H1 (cell line): ENCODE data around the gene IRAK3. TPM values are rescaled to one million over a fixed set of nuclear protein-coding genes. Genes with fewer than 3 reads are reported as not detected.

Experiments
- CTCF ChIA-PET: fragments of 300-600 bp; sonication (Branson Sonifier 250); formaldehyde crosslinking; loops from one replicate; lab custom pipeline; 2021; ENCODE audit not compliant: partially characterized antibody; lab: Charles Lee
- POLR2A ChIA-PET: fragments of 300-600 bp; sonication (Branson Sonifier 250); formaldehyde crosslinking; loops from one replicate; lab custom pipeline; 2021; ENCODE audit warnings: inconsistent platforms; ENCODE audit not compliant: partially characterized antibody; lab: Charles Lee
- DNase-seq, 2 experiments: peaks; one replicate each; pipeline versions ENCODE4 v3.0.0 to v3.0.0-alpha.2; 2010 to 2022; ENCODE audit warnings: low spot score in 2 of 2, low read depth in 1 of 2, mixed read lengths in 1 of 2
- FAIRE-seq: peaks from 2 replicates; lab custom pipeline; 2011; peaks lifted over from hg19 to GRCh38; lab: Jason Lieb, UNC
- H2AFZ ChIP-seq: 2 replicates; pipeline ENCODE4 v1.8.1; 2012; ENCODE audit warnings: low read length, inconsistent platforms
- H2AK5ac ChIP-seq: 2 replicates; pipeline ENCODE4 v1.6.1; 2013; ENCODE audit warnings: low read depth, low read length
- H2BK120ac ChIP-seq: replicated peaks from 2 replicates; pipeline ENCODE3; 2013; ENCODE audit warnings: low read depth, low read length, inconsistent platforms
- H2BK12ac ChIP-seq: 2 replicates; pipeline ENCODE4 v1.6.1; 2013; ENCODE audit warnings: low read depth, low read length
- H2BK15ac ChIP-seq: 2 replicates; pipeline ENCODE4 v1.6.1; 2013; ENCODE audit warnings: low read length
- H2BK20ac ChIP-seq: 2 replicates; pipeline ENCODE4 v1.6.1; 2013; ENCODE audit warnings: low read length
- H2BK5ac ChIP-seq: 2 replicates; pipeline ENCODE4 v1.6.1; 2013; ENCODE audit warnings: low read depth, low read length
- H3K14ac ChIP-seq: 2 replicates; pipeline ENCODE4 v1.6.1; 2013; ENCODE audit warnings: inconsistent platforms; ENCODE audit not compliant: insufficient read length
- H3K18ac ChIP-seq: 2 replicates; pipeline ENCODE4 v1.6.1; 2013; ENCODE audit warnings: low read length; ENCODE audit errors: extremely low read depth
- H3K23ac ChIP-seq: 2 replicates; pipeline ENCODE4 v1.6.1; 2013; ENCODE audit warnings: inconsistent platforms; ENCODE audit not compliant: insufficient read length
- H3K23me2 ChIP-seq: 2 replicates; pipeline ENCODE4 v1.6.1; 2013; ENCODE audit warnings: low read depth, low read length
- H3K27ac ChIP-seq: 2 replicates; pipeline ENCODE4 v1.6.1; 2011; ENCODE audit warnings: low read depth, low read length, inconsistent platforms
- H3K27me3 ChIP-seq, 4 experiments: replicated peaks in 1 of 4; 1 replicate in 1 of 4; 2 replicates in 3 of 4; pipeline versions ENCODE4 v1.6.1 to v1.8.1; 2011 to 2013; ENCODE audit warnings: low read length in 3 of 4, mild to moderate bottlenecking in 3 of 4, inconsistent platforms in 2 of 4, mixed read lengths in 2 of 4, moderate library complexity in 1 of 4; ENCODE audit not compliant: control insufficient read depth in 3 of 4, insufficient read depth in 3 of 4; ENCODE audit errors: extremely low read depth in 1 of 4
- H3K36me3 ChIP-seq, 4 experiments: 2 replicates each; pipeline versions ENCODE4 v1.6.1 to v1.8.1; 2011 to 2013; ENCODE audit warnings: mild to moderate bottlenecking in 4 of 4, low read length in 3 of 4, moderate library complexity in 2 of 4, control low read depth in 1 of 4, inconsistent platforms in 1 of 4; ENCODE audit not compliant: insufficient read depth in 4 of 4, control insufficient read depth in 2 of 4
- H3K4ac ChIP-seq: replicated peaks from 2 replicates; pipeline ENCODE3; 2013; ENCODE audit warnings: low read length, low read depth, mixed read lengths, inconsistent platforms; ENCODE audit not compliant: insufficient read length
- H3K4me1 ChIP-seq, 4 experiments: replicated peaks in 1 of 4; 1 replicate in 1 of 4; 2 replicates in 3 of 4; pipeline versions ENCODE4 v1.6.1 to v1.8.1; 2011 to 2013; ENCODE audit warnings: low read length in 3 of 4, inconsistent platforms in 2 of 4, mixed read lengths in 1 of 4; ENCODE audit not compliant: insufficient read depth in 4 of 4, control insufficient read depth in 3 of 4
- H3K4me2 ChIP-seq, 2 experiments: 2 replicates each; pipeline versions ENCODE4 v1.6.1 to v1.8.1; 2011 to 2013; ENCODE audit warnings: low read depth in 2 of 2, low read length in 2 of 2, control low read depth in 1 of 2, inconsistent platforms in 1 of 2, mild to moderate bottlenecking in 1 of 2; ENCODE audit not compliant: insufficient read depth in 1 of 2
- H3K4me3 ChIP-seq, 4 experiments: fragments of 200-600, 300-600 bp in 1 of 4; sonication (generic), shearing (Covaris generic), sonication (Bioruptor Twin) in 1 of 4; 2 replicates each; pipeline versions ENCODE4 v1.5.1 to v1.8.1; 2011 to 2016; ENCODE audit warnings: low read length in 4 of 4, low read depth in 3 of 4, control low read depth in 2 of 4, inconsistent platforms in 2 of 4, mild to moderate bottlenecking in 2 of 4, mixed read lengths in 1 of 4, moderate library complexity in 1 of 4; ENCODE audit not compliant: insufficient read depth in 2 of 4; ENCODE audit errors: extremely low read depth in 1 of 4
- H3K56ac ChIP-seq: replicated peaks from 2 replicates; pipeline ENCODE3; 2013; ENCODE audit warnings: low read depth, mild to moderate bottlenecking, mixed read lengths, low read length, inconsistent platforms; ENCODE audit not compliant: insufficient read length
- H3K79me1 ChIP-seq: 2 replicates; pipeline ENCODE4 v1.6.1; 2013; ENCODE audit warnings: low read depth, low read length, control low read depth
- H3K79me2 ChIP-seq, 2 experiments: 2 replicates each; pipeline versions ENCODE4 v1.6.1 to v1.8.1; 2012 to 2013; ENCODE audit warnings: low read length in 2 of 2, mild to moderate bottlenecking in 2 of 2, inconsistent platforms in 1 of 2; ENCODE audit not compliant: insufficient read depth in 2 of 2, control insufficient read depth in 1 of 2
- H3K9ac ChIP-seq, 4 experiments: replicated peaks in 1 of 4; 1 replicate in 1 of 4; 2 replicates in 3 of 4; pipeline versions ENCODE4 v1.6.1 to v1.8.1; 2011 to 2013; ENCODE audit warnings: low read depth in 3 of 4, low read length in 3 of 4, control low read depth in 2 of 4, mild to moderate bottlenecking in 2 of 4, moderate library complexity in 2 of 4, inconsistent platforms in 1 of 4; ENCODE audit errors: extremely low read depth in 1 of 4
- H3K9me3 ChIP-seq, 2 experiments: 2 replicates each; pipeline versions ENCODE4 v1.6.1 to v1.8.1; 2012 to 2013; ENCODE audit warnings: mild to moderate bottlenecking in 2 of 2, moderate library complexity in 2 of 2, control low read depth in 1 of 2, inconsistent platforms in 1 of 2, low read depth in 1 of 2, low read length in 1 of 2, mixed read lengths in 1 of 2; ENCODE audit not compliant: insufficient read depth in 2 of 2
- H4K20me1 ChIP-seq, 2 experiments: replicated peaks in 1 of 2; 2 replicates each; pipeline versions ENCODE3 to v1.8.1; 2011 to 2013; ENCODE audit warnings: inconsistent platforms in 2 of 2, low read length in 2 of 2, mild to moderate bottlenecking in 1 of 2; ENCODE audit not compliant: insufficient read depth in 2 of 2, control insufficient read depth in 1 of 2
- H4K5ac ChIP-seq: 2 replicates; pipeline ENCODE4 v1.6.1; 2013; ENCODE audit warnings: low read length, low read depth, mixed read lengths, inconsistent platforms; ENCODE audit not compliant: insufficient read length
- H4K8ac ChIP-seq: 2 replicates; pipeline ENCODE4 v1.8.0; 2013; ENCODE audit warnings: mild to moderate bottlenecking, moderate library complexity, low read length, inconsistent platforms; ENCODE audit not compliant: insufficient read depth; ENCODE audit errors: extremely low read depth
- H4K91ac ChIP-seq: replicated peaks from 2 replicates; pipeline ENCODE3; 2013; ENCODE audit warnings: low read length, mixed read lengths, inconsistent platforms; ENCODE audit not compliant: insufficient read length
- ATF3 ChIP-seq: IDR thresholded peaks from 2 replicates; pipeline ENCODE4 v1.6.1; 2011; ENCODE audit warnings: low read depth, mild to moderate bottlenecking, low read length; ENCODE audit not compliant: insufficient read depth
- BCL11A ChIP-seq, 2 experiments: IDR thresholded peaks; one replicate each; pipeline ENCODE4 v1.6.1; 2011; ENCODE audit warnings: low read depth in 2 of 2, low read length in 2 of 2, mild to moderate bottlenecking in 2 of 2
- CEBPB ChIP-seq: IDR thresholded peaks from 2 replicates; pipeline ENCODE4 v1.6.1; 2012; ENCODE audit warnings: low read depth, low read length
- CREB1 ChIP-seq: IDR thresholded peaks from 2 replicates; pipeline ENCODE4 v1.6.1; 2012; ENCODE audit warnings: inconsistent platforms
- GABPA ChIP-seq: IDR thresholded peaks from 2 replicates; pipeline ENCODE4 v1.6.1; 2011; ENCODE audit warnings: mild to moderate bottlenecking, low read length, moderate library complexity, borderline replicate concordance; ENCODE audit not compliant: insufficient read depth
- GTF2F1 ChIP-seq: IDR thresholded peaks from 2 replicates; pipeline ENCODE4 v1.6.1; 2012; ENCODE audit warnings: low read depth, low read length, improper control_type of control experiment, borderline replicate concordance
- JUND ChIP-seq: IDR thresholded peaks from 2 replicates; pipeline ENCODE4 v1.6.1; 2011; ENCODE audit warnings: mild to moderate bottlenecking, improper control_type of control experiment, low read length
- KDM1A ChIP-seq: fragments of 200-600, 300-600 bp; sonication (generic); IDR thresholded peaks from 2 replicates; pipeline ENCODE4 v1.7.1; 2016; ENCODE audit warnings: mild to moderate bottlenecking, low read length, borderline replicate concordance
- NRF1 ChIP-seq: IDR thresholded peaks from 2 replicates; pipeline ENCODE4 v1.6.1; 2011; ENCODE audit warnings: mild to moderate bottlenecking, low read depth, low read length, improper control_type of control experiment
- PHF8 ChIP-seq: fragments of 200-600 bp; sonication (generic); conservative IDR thresholded peaks from 2 replicates; pipeline ENCODE4 v1.7.1; 2012; ENCODE audit warnings: low read depth, mild to moderate bottlenecking, inconsistent platforms, low read length, moderate library complexity
- POLR2AphosphoS5 ChIP-seq: IDR thresholded peaks from 2 replicates; pipeline ENCODE4 v1.6.1; 2011; ENCODE audit warnings: low read depth, low read length
- RFX5 ChIP-seq: IDR thresholded peaks from 2 replicates; pipeline ENCODE4 v1.6.1; 2011; ENCODE audit warnings: low read depth, low read length, improper control_type of control experiment, borderline replicate concordance
- YY1 ChIP-seq: IDR thresholded peaks from 2 replicates; pipeline ENCODE4 v1.6.1; 2011; ENCODE audit warnings: low read depth, mild to moderate bottlenecking, low read length
- WGBS, 2 experiments: shearing (Covaris generic) in 1 of 2; methylation state at CpG; one replicate each; pipeline versions ENCODE4 v1.1.6 to v1.1.7; 2013 to 2015; ENCODE audit warnings: low lambda C conversion rate in 2 of 2, mixed read lengths in 2 of 2, inconsistent platforms in 1 of 2, low coverage in 1 of 2, missing lambda C conversion rate in 1 of 2; ENCODE audit not compliant: insufficient replicate concordance in 2 of 2, insufficient coverage in 1 of 2, insufficient read length in 1 of 2; ENCODE audit errors: extremely low coverage in 1 of 2, missing lambda C conversion rate in 1 of 2; 5-methylcytosine and 5-hydroxymethylcytosine counted together
- polyA plus RNA-seq, 7 experiments: library from polyadenylated mRNA; depleted of rRNA in 3 of 7; stranded (reverse) in 5 of 7; unstranded in 2 of 7; fragments of >200 nt in 5 of 7; fragments of 200-250 nt in 2 of 7; gene quantifications; 1 replicate in 5 of 7; 2 replicates in 1 of 7; 4 replicates in 1 of 7; pipeline versions ENCODE4 v1.2.1 to v1.2.3, GENCODE V29; 2011 to 2013; ENCODE audit warnings: missing spikeins in 2 of 7, mixed read lengths in 2 of 7
- total RNA-seq: library from RNA; stranded (reverse); fragmentation: NEBNext Ultra II Directional; extraction: Animal tissue kit (Norgen Biotek cat#: 25700); gene quantifications from 2 replicates; pipeline ENCODE4 v1.2.1, GENCODE V29; 2021

Gene IRAK3
- total and polyA plus RNA-seq, 2 of the 8 experiments (the other 6 are each of a cell fraction or from before 2014, with no cell fraction given), result 0.51 to 2.2 TPM

GRCh38 chr12:66176105-66176900 is 12.7 kb upstream of the IRAK3 start:
- Histone ChIP-seq H3K14ac (no peak overlapping the region), H2BK15ac (no peak overlapping the region), H3K18ac (no peak overlapping the region), H3K4me1 (no peaks in the 10 kb centered on the region), H3K9me3 (peaks cover 0 to 13% of the 10 kb centered on the region in 2 experiments; a peak in 1 of 4 replicates), H3K27ac (no peak overlapping the region), H3K79me1 (no peaks in the 10 kb centered on the region), H2BK20ac (no peak overlapping the region), H3K4me2 (no peak overlapping the region), H2BK5ac (no peak overlapping the region), H2BK120ac (no peak overlapping the region), H3K23me2 (no peaks in the 10 kb centered on the region), H3K36me3 (no peaks in the 10 kb centered on the region; a peak in 1 of 8 replicates), H4K20me1 (no peaks in the 10 kb centered on the region), H3K79me2 (no peaks in the 10 kb centered on the region), H3K23ac (no peak overlapping the region), H4K91ac (no peak overlapping the region), H3K27me3 (no peaks in the 10 kb centered on the region), H3K4ac (no peak overlapping the region), H4K8ac (no peak overlapping the region), H3K56ac (no peak overlapping the region), H2AFZ (no peak overlapping the region), H2AK5ac (no peak overlapping the region), H2BK12ac (no peak overlapping the region), H3K4me3 (no peak overlapping the region), H3K9ac (no peak overlapping the region), H4K5ac (no peak overlapping the region)
- 85% methylated on average over 1 of the region's 1 CpG; no CpG with 5 or more reads in 1 of the 2 experiments for WGBS, 2 experiments
- no peak for DNase-seq
- FAIRE-seq, result no peak
- ChIA-PET CTCF (interaction anchor here (0.7 kb wide), 1 partner anchor 39 kb away, joined by 3 read pairs; no protein-coding TSS in a partner anchor), POLR2A (interaction anchor here (1.5 kb wide), 1 partner anchor 11 kb away, joined by 4 read pairs; no protein-coding TSS in a partner anchor)
- TF ChIP-seq NRF1, result no peak
- TF ChIP-seq GABPA, result no peak
- no peak for TF ChIP-seq BCL11A (IDR thresholded peaks at IDR 0.05; ENCODE audit: low read depth in 2 of 2, low read length in 2 of 2)
- TF ChIP-seq GTF2F1, result no peak
- no peak for TF ChIP-seq RFX5
- no peak for TF ChIP-seq KDM1A
- TF ChIP-seq YY1, result no peak
- no peak for TF ChIP-seq POLR2AphosphoS5
- no peak for TF ChIP-seq CREB1
- no peak for TF ChIP-seq PHF8
- TF ChIP-seq CEBPB, result no peak
- no peak for TF ChIP-seq ATF3
- TF ChIP-seq JUND, result no peak
